IPS-18c (cell line): Measurements from ENCODE around the gene CTTNBP2NL.
"Not testable (repeated sequence)": the region's sequence is repeated elsewhere in the genome, so short reads cannot be mapped to it uniquely, and the experiment has no call there.

Experiments used
- H3K4me3 ChIP-seq: 2 replicates; pipeline ENCODE4 v1.7.0; 2013; ENCODE audit warnings: low read depth, mild to moderate bottlenecking, low read length, moderate library complexity; ENCODE audit not compliant: insufficient read depth
- H3K9me3 ChIP-seq: one replicate; pipeline ENCODE4 v1.6.1; 2013; ENCODE audit warnings: mild to moderate bottlenecking, low read length, moderate library complexity; ENCODE audit not compliant: control insufficient read depth, insufficient read depth

The CTTNBP2NL gene

GRCh38 chr1:112445596-112445995, 49.6 kb downstream of the CTTNBP2NL start:
- no peaks in the 10 kb centered on the region for H3K9me3 ChIP-seq
- no peak overlapping the region for H3K4me3 ChIP-seq

- Histone ChIP-seq H3K4me3 (no peak overlapping the region), H3K9me3 (no peaks in the 10 kb centered on the region)
Observed at GRCh38 chr1:112446411-112446810, 50.4 kb downstream of the CTTNBP2NL start.

GRCh38 chr1:112448904-112449629, 53.1 kb downstream of the CTTNBP2NL start:
- H3K4me3 ChIP-seq: no peak overlapping the region
- no peaks in the 10 kb centered on the region for H3K9me3 ChIP-seq

- H3K4me3 ChIP-seq: no peak overlapping the region
- H3K9me3 ChIP-seq: no peaks in the 10 kb centered on the region
Observed at GRCh38 chr1:112449630-112449983, 53.6 kb downstream of the CTTNBP2NL start.

- Histone ChIP-seq H3K4me3 (no peak overlapping the region), H3K9me3 (no peaks in the 10 kb centered on the region)
Observed at GRCh38 chr1:112450773-112451172, 54.8 kb downstream of the CTTNBP2NL start.

- not testable (repeated sequence) for H3K9me3 ChIP-seq, H3K4me3 ChIP-seq
Observed at GRCh38 chr1:112451301-112451700, 55.3 kb downstream of the CTTNBP2NL start.

GRCh38 chr1:112453876-112454275, 57.9 kb downstream of the CTTNBP2NL start:
- Histone ChIP-seq H3K9me3 (no peaks in the 10 kb centered on the region), H3K4me3 (no peak overlapping the region)

- H3K4me3 ChIP-seq: no peak overlapping the region
- no peaks in the 10 kb centered on the region for H3K9me3 ChIP-seq
Observed at GRCh38 chr1:112454316-112454715, 58.3 kb downstream of the CTTNBP2NL start.

- Histone ChIP-seq H3K4me3 (no peak overlapping the region), H3K9me3 (no peaks in the 10 kb centered on the region)
Observed at GRCh38 chr1:112457241-112457640, 61.2 kb downstream of the CTTNBP2NL start.

GRCh38 chr1:112457955-112458354, 61.9 kb downstream of the CTTNBP2NL start:
- H3K4me3 ChIP-seq: no peak overlapping the region
- no peaks in the 10 kb centered on the region for H3K9me3 ChIP-seq

GRCh38 chr1:112458756-112459155, 62.7 kb downstream of the CTTNBP2NL start:
- Histone ChIP-seq H3K4me3 (no peak overlapping the region), H3K9me3 (no peaks in the 10 kb centered on the region)

GRCh38 chr1:112460615-112461014, 64.6 kb downstream of the CTTNBP2NL start:
- H3K9me3 ChIP-seq: no peaks in the 10 kb centered on the region

GRCh38 chr1:112461200-112461871, 65.3 kb downstream of the CTTNBP2NL start:
- Histone ChIP-seq H3K4me3 (no peak overlapping the region), H3K9me3 (no peaks in the 10 kb centered on the region)

More at GRCh38 chr1:112460615-112461014, 64.6 kb downstream of the CTTNBP2NL start:
- H3K4me3 ChIP-seq: no peak overlapping the region

GRCh38 chr1:112462953-112463279, 66.9 kb downstream of the CTTNBP2NL start:
- no peak overlapping the region for H3K4me3 ChIP-seq
- no peaks in the 10 kb centered on the region for H3K9me3 ChIP-seq

GRCh38 chr1:112464501-112464900, 68.5 kb downstream of the CTTNBP2NL start:
- no peak overlapping the region for H3K4me3 ChIP-seq
- no peaks in the 10 kb centered on the region for H3K9me3 ChIP-seq

- H3K4me3 ChIP-seq: no peak overlapping the region
- no peaks in the 10 kb centered on the region for H3K9me3 ChIP-seq
Observed at GRCh38 chr1:112465122-112465521, 69.1 kb downstream of the CTTNBP2NL start.

GRCh38 chr1:112466078-112466660, 70.2 kb downstream of the CTTNBP2NL start:
- Histone ChIP-seq H3K4me3 (no peak overlapping the region), H3K9me3 (no peaks in the 10 kb centered on the region)

- H3K9me3 ChIP-seq, H3K4me3 ChIP-seq: not testable (repeated sequence)
Observed at GRCh38 chr1:112470324-112470723, 74.3 kb downstream of the CTTNBP2NL start.
